OCI-M1 (cell line): ENCODE data around the gene RANBP1.
"Not testable (repeated sequence)": the region's sequence is repeated elsewhere in the genome, so short reads cannot be mapped to it uniquely, and the experiment has no call there.

Experiments
- DNase-seq: peaks from one replicate; lab custom pipeline; 2025; lab: John Stamatoyannopoulos, UW

RANBP1 gene

DNA sequence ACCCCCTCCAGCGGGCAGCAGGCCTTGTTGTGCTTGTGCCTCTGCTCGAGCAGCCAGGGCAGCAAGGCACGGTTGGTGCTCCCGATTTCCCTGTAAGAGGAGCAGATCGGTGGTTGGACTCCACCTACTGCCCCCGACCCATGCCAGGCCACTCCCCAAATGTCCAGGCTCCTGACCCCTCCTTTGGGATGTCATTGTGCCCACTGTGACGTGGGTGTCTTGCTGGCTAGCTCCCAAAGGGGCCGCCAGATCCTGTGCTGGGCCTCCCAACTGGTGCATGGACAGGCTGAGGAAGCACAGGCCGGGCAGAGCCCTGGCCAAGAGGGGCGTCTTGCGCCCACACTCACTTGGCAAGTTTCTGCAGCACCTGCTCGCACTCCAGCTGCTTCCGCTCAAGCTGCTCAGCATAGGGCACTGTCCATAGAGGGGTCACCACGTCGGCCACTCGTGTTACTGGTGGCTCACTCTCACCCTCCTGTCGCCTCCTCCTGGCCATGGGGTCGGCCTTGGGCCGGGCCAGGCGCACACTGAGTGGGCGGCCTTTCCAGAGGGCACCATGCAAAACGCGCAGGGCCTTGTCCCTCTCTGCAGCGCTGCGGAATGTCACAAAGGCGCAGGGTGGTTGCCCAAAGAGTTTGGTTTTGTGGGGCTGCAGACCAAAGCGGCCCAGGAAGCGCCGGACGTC, at the start of gene RANBP1:
Gene RANBP1, plus strand, starts transcription at position 414 of the 685 bp plus-strand sequence. Its CDS starts 81 bp downstream, at position 495.
- no peak for DNase-seq

DNA sequence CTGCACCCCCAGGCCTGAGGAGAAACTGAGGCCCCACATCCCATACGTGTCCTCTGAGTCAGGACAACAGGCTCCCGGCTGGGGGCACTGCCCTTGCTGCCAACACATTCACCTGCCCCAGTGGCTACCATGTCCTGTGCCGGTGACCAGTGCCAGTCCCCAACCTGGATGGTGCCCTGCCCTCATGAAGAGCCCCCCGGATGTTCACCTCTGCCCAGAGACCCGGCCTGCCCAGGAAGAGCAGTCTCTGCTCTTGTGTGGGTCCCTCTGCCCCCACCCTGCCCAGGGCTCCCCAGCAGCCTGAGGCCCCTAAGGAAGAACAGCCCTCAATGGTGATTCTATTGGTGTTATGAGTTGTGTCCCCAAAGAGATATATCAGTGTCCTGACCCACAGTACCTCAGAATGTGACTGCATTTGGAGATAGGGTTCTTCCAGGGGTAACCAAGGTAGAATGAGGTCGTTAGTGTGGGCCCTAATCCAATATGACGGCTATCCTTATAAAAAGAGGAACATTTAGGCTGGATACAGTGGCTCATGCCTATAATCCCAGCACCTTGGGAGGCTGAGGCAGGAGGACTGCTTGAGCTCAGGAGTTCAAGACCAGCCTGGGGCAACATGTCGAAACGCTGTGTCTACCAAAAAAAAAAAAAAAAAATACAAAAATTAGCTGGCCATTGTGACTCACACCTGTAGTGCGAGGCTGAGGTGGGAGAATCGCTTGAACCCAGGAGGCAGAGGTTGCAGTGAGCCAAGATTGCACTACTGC, 49.1 kb upstream of the RANBP1 start:
- no peak for DNase-seq

DNA sequence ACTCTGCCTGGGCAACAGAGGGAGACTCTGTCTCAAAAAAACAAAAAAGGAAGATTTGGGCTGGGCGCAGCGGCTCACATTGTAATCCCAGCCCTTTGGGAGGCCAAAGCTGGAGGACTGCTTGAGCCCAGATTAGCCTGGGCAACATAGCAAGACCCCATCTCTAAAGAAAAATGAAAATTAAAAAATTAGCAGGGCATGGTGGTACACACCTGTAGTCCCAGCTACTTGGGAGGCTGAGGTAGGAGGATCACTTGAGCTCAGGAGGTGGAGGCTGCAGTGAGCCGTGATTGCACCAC, 48.6 kb upstream of the RANBP1 start:
- DNase-seq = not testable (repeated sequence)

DNA sequence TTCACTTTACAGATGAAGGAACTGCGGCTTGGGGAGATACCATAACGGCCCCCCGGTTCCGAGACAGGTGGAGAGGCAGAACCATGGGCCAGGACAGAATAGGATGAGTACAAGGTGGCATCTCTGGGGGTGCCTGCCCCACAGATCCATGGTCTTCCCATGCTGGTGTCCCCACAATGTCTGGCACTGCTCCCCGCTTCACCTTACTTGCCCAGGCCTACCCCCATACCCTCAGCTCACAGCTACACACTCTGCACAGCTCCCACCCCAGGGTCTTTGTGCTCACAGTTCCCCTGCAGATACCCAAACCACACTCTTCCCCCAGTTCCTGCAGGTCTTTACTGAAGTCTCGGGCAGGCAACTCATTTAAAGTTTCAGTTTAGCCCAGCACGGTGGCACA, 47.3 kb upstream of the RANBP1 start:
- no peak for DNase-seq

DNA sequence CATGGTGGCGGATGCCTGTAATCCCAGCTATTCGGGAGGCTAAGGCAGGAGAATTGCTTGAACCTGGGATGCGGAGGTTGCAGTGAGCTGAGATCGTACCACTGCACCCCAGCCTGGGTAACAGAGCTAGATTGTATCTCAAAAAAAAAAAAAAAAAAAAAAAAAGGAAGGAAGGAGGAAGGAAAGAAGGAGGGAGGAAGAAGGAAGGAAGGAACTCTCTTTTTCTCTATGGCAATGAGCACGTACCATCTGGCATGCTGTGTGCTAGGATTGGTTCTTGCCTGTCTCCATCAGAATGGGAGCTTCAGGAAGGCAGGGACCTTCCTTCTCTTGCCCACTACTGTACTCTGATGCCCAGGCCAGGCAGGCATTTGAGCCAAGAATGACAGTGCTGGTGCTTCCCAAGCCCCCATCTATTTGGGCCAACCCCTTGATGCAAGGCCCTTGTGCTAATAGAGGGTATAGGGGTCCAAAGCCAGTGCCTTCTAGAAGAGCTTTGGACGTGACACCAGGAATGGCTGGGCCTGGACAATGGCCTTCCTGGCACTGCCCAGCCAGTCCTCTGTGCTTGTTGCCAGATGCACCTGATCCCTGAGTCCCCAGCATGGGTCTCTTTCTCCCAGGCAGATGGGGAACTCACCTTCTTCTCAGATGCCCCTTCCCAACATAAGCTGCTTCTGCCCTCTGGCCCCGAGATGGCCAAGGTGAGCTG, 46.4 kb upstream of the RANBP1 start:
- no peak for DNase-seq

DNA sequence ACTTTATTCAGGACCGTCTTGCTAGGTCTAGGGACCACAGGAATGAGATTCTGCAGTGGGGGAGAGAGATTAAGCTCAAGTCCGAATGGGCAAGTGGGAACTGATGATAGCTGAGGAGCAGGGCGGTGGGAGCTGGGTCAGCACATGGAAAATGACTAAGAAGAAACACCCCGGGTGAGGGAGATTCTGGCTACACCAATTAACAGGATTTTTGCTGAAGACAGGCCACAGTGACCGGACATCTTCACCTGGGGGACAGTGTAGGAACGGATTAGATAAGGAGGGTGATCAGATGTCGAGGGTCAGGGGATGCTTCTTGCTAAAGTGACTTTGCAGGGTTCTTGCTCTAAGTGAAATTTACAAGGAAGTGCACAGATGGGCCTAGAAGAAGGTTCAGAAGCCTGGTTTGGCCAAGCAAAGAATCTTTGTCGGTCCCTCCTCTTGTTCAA, 44.4 kb upstream of the RANBP1 start:
- DNase-seq = no peak

DNA sequence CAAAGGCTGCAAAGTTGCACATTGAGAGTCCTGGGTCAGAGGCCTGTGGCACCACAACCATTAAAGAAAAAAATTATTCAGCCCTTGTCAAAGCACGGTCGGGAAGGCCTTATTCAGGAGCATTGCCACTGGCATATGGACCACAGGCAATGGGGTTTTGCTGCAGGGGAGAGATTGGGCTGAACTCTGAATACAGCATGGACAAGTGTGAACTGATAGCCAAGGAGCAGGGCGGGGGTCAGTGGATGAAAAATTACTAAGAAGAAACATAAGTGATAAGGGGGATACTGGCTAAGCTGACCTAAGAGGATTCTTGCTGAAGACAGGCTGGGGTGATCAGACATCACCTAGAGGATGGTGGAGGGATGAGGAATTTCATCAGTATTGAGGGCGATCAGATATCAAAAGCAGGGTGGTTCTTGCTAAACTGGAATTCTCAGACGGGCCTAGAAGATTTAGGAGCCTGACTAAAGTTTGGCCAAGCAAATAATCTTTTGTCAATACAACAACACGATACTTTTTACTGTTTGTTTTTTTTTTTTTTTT, 39.2 kb upstream of the RANBP1 start:
- peak; percentile 42 for DNase-seq

DNA sequence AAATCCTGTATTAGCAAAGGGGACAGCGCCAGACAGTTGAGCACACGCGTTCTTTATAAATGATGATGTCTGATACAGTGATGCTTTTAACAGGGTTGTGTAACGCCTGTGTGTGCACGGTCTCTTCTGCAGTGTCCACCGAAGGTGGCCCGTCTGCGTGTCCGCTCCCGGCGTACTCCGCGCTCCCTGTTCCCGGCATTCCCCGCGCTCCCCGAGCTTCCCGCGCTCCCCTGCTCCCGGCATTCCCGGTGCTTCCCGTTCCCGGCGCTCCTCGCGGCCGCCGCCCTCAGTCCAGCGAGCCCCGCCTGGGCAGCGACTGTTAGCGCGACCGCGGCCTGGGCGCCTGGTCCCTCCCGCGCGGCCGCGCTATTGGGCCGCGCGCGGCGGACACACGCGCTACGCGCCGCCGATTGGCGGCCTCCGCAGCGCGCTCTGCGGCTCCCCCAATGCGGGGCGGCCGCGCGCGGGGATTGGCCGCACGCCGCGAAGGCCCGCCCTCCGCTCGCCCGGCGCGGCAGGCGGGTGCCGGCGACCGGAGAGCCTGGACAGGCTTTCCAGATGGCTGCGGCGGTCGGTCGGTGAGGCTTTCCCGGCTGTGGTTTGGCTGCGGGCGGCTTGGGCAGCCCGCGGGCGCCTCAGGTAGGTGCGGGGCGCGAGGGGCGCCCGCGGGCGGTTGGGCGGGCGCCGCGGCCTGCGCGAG, 36.0 kb upstream of the RANBP1 start, which contains the start of gene DGCR8:
Gene DGCR8, plus strand, starts transcription at position 497 of the 700 bp plus-strand sequence. CDS start 5,723 bp downstream, outside the sequence.
- DNase-seq = peak; percentile 99

DNA sequence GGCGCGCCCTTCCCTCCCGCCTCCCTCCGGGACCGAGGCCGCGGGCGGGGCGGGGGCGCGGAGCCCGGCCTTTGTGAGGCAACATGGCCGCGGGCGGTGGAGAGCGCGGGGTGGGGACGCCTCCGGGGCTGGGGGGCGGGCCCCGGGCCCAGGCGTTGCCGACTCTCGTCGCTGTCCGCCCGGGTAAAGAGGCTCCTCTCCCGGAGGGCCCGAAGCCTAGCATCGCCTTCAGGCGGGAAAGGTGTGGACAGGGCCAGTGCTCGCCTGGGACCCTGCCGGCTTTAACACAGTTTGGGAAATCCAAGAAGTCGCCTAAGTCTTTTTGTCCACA, 35.5 kb upstream of the RANBP1 start:
- DNase-seq = peak; percentile 87

DNA sequence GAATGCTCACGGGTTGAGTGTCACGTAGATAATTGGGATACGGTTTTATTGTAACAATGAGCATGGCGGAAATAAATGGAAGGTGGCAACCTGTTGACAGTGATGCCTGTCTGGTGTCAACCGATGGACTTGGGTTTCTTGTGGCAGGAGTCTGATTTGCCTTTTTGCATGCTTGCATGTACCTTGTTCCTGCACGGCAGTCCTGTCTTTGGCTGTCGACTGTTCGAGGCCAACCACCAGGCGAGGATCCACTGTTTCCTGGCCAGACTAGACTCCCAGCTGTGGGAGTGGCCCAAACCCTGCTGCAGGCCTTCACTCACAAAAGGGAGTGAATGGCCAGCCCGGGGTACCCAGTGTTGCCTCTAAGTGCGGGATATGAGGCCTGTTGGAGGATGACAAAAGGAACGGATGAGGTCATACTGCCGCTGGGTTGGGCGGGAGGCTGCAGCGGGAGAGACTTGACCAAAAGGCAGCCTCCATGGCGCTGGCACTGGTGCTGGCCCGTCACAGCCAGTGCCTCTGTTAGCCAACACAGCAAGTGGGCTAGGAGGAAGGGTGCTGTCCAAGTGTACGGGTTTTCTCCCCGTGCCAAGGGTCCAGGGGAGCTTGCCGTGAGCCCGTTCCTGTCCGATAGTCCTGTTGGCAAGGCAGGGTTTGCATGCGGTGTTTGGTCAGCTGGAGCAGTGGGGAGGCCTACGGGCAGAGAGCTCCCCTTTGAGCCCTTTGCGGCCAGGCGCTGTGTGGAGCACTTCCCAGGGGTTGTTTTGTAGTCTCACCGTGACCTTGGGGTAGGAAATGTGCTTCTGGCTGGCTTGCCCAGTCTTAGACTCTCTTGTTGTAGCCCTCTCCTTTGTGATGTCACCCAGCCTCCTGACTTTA, 34.9 kb upstream of the RANBP1 start:
- DNase-seq = peak; percentile 72

DNA sequence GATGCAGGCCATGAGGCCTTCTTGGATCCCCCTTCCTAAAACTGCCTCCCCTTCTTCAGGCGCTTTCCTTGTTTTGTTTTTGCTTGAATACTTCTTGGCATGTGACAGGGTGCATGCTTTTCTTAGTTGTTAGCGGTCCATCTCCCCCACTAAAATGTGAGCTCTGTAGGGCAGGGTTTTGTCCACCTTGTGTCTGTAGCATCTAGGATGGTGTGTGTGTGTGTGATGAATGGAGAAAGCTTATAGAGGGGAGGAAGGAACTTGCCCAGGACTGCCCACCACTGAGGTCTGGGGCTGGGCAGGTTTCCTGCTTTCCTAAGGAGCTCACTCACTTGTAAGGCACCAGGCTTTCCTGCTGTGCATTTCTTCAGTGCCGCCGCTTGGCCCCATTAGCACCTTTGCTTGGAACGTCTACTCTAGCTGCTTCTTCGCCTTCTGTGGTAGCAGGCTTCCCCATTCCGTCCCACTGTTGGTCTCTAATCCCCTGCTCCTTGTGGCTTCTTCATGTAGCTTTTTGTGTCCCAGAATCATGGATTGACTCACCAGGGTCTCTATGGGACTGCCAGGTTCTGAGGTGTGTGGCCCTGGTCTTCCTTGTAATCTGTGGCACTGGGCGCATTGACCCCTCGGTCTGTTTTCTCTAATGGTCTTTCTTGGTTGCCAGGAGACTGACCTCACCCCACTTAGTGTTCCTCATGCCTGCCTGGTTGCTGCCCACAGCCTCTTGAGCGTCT, 32.6 kb upstream of the RANBP1 start:
- DNase-seq = no peak

DNA sequence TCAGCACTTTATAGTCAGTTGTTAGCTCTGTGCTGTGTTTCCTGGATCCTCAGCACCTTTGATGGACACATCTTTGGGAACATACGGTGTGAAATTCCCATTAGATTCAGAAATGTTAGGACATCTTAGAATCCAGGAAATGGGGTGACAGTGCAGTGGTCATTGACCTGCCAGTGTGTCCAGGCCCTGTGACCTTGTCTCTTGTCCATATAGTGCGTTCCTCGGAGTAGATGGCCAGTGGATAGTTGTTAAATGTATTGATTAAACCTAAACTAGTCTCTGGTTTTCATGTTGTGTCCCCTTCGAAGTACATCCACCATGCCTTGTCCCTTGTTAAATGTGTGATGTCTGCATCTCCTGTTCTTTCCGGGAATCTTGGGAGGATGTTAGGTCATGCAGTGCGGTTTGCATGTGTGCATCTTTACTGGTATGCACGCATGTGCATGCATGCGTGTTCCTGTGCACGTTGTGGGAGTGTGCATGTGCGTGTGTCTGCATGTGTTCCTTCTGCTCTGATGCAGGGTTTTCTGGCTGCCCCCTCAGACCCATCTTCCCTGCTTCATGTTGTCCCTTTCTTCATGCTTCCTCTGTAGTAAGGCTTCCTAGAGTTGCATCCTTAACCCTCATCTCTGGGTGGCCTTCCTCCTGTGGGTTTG, 31.9 kb upstream of the RANBP1 start:
- DNase-seq = no peak

DNA sequence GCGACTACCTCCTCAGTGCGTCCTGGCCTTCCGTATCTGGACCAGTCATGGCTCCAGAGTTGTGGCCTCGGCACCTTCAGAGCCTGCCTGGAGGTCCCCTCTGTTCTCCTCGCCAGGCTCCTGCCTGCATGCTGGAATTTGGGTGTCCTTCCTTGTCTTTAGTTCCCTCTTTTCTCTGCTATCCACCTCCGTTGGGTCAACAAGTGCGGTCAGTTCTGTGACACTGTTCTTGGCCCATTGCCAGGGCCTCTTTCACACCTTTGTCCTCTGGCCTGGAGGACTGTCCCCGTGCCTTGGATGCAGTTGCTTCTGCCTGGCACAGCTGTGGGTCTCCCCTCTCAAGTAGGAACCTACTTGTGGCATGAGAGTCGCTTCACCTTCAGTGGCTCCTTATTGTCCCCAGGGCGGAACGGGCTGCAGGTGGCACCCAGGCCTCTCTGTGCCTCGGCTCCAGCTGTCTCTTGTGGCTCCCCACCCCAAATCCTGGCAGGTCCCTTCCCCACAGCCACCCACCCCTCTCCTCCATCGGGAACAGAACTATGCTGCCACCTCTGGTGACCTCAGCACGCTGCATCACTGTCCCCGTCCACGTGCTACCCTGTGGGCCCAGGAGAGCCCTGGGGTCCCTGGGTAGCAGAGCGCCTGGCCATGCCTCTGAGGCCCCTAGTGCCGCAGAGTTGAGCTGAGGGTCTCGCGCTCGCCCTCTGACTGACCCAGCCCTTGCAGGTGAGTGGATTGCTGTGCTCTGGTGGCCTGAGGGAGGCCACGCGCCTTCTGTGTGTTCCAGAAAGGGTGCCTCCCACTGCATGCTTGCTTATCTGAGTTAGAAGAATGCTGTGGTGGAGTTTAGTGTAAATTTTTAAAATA, 31.1 kb upstream of the RANBP1 start:
- peak; percentile 63 for DNase-seq

DNA sequence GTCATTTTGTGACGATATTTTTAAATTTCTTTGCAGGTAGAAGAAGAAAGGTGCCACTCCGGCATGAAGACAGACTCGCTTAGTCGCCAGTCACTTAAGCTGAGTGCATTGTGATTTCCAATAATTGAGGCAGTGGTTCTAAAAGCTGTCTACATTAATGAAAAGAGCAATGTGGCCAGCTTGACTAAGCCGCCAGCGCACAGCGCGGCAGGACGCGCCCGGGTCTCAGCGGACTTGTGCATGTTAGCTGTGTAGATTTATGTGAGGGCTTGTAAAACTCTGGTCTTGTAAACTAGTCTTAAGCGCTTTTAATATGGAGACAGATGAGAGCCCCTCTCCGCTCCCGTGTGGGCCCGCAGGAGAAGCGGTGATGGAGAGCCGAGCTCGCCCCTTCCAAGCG, 30.3 kb upstream of the RANBP1 start:
- DNase-seq = no peak

DNA sequence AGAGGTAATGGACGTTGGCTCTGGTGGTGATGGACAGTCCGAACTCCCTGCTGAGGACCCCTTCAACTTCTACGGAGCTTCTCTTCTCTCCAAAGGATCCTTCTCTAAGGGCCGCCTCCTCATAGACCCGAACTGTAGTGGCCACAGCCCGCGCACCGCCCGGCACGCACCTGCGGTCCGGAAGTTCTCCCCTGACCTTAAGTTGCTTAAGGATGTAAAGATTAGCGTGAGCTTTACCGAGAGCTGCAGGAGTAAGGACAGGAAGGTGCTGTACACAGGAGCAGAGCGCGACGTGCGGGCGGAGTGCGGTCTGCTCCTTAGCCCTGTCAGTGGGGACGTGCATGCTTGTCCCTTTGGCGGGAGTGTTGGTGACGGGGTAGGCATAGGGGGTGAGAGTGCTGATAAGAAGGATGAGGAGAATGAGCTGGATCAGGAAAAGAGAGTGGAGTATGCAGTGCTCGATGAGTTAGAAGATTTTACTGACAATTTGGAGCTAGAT, 29.8 kb upstream of the RANBP1 start:
- DNase-seq = no peak

DNA sequence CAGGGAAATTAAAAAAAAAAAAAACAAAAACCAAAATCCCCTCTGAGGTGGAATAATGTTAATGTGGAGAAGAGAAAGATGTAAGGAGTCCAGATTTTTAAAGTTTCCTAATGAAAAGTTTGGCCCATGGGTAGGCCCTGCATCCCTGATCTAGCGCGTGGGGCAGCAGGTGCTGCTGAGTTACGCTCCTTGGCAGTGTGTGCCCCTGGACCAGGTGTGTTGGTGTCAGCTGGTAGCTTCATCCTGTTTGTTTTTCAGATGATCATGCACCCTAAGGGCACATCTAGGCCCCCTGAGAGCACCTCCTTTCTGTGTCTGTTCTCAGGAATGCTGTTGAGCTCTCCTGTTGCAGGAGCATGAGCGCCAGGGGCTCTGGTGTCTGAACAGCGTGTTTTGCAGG, 29.1 kb upstream of the RANBP1 start:
- no peak for DNase-seq

DNA sequence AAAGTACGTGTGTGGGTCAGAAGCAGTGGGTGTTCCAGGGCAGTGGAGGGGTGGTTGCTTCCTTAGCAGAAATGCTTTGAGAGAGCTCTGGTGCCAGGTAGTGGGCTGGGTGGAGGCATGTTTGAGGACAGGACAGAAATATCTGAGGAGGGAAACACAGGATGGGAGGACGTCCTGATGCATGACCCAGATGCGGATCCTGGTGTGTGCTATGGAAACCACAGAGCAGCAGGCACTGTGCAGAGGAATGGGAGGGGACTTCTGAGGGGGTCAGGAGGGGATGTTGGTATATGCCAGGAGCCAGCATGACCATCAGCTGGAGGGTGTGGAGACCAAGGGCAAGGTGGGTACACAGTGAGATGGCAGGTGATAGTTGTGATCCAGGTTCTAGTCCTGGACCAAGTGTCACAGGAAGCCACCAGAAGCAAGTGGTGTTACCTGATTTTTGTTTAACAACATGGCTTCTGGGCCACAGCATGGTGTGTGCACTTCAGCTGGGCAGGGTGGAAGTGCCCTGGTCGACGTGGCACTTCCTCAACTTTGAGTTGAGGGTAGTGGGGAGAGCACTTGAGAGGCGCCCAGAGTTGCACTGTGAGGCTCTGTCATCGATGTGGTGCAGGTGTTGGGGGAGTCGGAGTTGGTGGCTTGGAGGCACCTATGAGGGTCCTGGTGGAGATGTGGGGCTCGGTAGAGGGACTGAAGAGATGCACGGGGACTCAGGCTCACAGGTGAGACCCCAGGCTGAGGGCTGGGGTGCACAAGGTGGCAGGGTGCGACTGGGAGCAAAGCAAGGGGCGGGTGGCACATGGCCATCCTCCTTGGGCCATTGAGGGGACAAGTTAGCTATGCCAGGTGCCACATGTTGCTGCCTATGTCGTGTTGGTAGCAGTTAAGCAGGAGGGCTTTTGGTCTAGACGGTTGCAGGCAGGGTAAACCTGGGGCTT, 28.3 kb upstream of the RANBP1 start:
- DNase-seq = no peak

DNA sequence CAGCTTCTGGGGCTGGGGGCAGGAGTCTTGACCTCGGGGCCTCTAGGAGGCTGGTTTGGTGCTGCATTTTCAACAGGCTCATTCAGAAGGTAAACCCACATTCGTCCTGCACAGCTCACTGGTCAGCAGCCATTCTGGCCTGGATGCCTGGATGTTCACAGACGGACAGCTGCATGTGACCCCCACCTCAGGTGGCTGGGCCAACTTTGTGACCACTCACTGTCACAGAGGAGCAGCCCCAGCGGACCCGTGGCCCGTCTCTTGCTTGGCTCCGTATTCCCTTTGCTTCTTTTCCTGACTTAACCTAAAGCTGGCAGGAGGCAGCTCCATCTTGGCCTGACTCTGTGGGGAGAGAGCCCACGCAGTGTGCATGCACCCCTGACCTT, 27.6 kb upstream of the RANBP1 start:
- DNase-seq = no peak
